ENCODE measurements around the gene POMT1. TPM values are rescaled to one million over a fixed set of nuclear protein-coding genes. Genes with fewer than 3 reads are reported as not detected.

The POMT1 gene
- total and polyA plus RNA-seq, 2 of the 8 experiments (the other 6 are each of a cell fraction or from before 2014, with no cell fraction given), result 22.3 to 33.2 TPM

GRCh38 chr9:131517761-131518190 is 15.1 kb downstream of the POMT1 start (continued):
- no peak for TF ChIP-seq ATF2 (IDR thresholded peaks at IDR 0.05; ENCODE audit: low read length)
- TF ChIP-seq POLR2AphosphoS5 (IDR thresholded peaks at IDR 0.05; ENCODE audit: low read depth, low read length), result no peak
- TF ChIP-seq POU5F1 (IDR thresholded peaks at IDR 0.05; ENCODE audit: low read depth, low read length), result no peak
- no peak for TF ChIP-seq KDM1A (IDR thresholded peaks at IDR 0.05; ENCODE audit: borderline replicate concordance, low read length)
- TF ChIP-seq NRF1 (IDR thresholded peaks at IDR 0.05; ENCODE audit: low read depth, low read length), result no peak
- TF ChIP-seq SP1 (IDR thresholded peaks at IDR 0.05; ENCODE audit: low read depth, low read length), result no peak
- TF ChIP-seq JUN (IDR thresholded peaks at IDR 0.05; ENCODE audit: low read depth, low read length), result no peak
